ENCODE measurements around the gene LRBA.

Gene LRBA

DNA sequence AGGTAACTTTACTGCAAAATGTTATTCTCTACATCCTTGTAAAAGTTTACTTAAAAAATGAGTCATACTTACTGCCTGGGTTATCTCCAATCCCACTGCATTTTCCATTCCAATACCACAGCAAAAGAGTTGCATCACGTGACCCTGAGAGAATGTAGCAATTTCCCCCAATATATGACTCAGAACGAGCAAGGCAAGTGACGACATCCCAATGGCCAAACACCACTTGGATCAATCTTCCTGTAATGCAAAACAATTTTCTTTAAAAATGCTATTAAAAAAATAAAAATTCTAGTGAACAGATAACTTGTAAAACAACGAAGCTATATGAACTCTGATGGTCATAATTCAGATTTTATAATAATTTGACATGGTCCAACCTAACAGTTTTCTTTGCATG lies 712.5 kb downstream of the LRBA start:
- no peak for FAIRE-seq

DNA sequence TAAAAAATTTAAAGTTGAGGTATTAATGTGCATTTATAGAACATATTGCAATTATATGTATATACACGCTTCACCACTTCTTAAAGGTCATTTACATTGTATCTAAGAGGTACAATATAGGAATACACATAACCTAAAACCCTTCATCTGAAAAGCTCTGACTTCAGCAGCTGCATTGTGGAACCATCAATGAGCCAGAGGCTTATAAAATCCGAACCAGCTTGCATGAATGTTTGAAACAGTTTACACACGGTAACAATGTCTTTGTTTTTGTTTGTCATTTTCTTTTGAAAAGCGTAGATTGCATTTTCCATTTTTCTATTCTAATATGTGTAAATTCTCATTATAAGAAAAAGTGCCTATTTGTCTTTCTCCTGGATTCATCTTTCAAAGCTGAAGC lies 715.3 kb downstream of the LRBA start:
- no peak for FAIRE-seq

DNA sequence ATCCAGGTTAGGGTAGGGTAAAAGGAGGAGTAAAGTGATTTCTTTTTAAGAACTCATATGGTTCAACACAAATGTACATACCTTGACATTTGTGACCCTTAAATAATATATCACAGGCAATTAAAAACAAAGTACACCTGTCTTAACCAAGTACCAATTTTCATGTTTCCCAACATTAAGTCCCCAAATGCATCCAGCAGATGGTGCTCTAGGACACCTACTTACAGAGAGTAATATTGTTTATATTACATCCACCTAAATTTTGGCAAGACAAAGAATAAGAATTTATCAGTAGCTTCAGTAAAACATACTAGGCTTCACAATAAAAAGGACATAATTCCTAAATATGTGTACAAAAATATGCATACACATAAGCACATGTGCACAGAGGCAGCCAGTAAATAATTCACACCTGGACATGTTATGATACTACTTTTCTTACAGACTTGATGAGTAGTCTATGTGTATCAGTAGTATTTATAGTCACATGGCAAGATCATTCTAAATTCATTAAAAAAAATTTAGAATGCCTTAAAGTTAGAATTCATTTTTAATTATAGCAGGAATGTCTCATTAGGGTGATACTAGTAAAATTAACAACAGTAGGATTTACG lies 717.1 kb downstream of the LRBA start:
- peak; percentile 72 for FAIRE-seq

DNA sequence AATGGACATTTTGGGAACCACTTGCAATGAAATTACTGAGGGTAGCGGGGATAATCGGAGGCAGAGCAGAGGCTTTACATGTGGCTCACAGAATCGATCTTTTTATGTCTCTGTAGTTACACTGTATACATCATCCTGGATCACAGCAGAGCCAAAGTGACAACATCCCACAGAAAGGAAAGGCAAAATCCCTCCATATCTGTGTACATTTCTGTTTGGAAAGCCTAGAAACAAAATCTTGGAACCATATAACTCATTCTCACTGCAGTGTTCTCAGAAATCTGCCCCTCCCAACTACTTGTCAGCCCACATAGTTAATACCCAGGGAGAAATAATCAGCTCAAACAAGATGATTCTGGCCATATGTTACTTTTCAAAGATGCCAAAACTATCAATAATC lies 725.2 kb downstream of the LRBA start:
- no peak for FAIRE-seq

DNA sequence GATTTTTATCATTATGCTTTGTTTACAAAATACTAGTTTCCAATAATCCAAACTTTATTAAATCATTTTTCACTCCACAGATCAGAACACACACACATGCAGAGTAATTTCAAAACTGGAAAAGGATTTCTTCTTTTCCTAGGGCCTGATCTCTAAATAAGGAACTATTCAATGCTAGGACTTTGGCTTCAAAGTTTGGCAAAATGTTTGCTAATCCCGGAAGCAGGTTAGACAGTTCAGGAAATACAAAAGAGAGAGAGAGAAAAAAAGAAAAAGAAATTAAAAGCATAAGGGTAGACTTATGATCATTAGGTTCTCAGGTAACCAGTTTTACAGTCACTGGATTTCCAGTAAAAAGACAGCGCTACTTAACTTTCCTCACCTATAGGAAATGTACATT lies 725.9 kb downstream of the LRBA start:
- peak; percentile 8 for FAIRE-seq

DNA sequence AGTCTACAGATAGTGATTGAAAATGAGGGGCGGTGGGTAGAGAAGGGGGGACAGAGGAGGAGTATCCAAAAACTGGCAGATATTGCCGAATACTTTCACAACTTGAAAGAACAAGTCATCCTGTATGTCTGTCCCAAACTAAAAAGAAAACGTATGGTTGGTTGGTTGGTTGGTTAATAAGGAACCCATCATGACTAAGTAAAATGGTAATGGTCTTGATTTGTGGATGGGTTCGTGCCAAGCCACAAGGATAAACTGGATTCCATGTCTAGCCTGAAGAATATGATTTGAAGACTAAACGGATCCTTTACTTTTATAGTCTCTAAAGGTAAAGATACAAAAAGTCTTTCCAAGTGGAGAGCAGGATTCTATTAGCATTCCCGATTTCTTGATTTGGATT lies 728.4 kb downstream of the LRBA start:
- FAIRE-seq: no peak

DNA sequence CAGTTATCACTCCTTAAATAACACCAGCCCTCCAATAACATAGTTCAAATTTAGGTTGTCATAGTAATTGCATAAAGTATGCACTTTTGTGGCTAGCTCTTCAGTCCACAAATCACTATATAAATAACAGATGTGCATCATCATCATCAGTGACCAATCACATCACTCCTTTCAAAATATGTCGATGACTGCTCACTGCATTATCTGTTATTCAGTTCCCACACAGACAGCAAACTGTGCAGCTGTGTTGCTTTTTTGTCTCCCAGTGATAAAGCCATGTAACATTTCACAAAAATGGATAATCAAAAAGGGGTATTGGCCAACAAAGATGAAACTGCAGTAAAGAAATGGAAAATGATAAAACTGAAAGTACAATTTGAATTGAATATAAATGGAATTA lies 731.4 kb downstream of the LRBA start:
- FAIRE-seq: no peak

DNA sequence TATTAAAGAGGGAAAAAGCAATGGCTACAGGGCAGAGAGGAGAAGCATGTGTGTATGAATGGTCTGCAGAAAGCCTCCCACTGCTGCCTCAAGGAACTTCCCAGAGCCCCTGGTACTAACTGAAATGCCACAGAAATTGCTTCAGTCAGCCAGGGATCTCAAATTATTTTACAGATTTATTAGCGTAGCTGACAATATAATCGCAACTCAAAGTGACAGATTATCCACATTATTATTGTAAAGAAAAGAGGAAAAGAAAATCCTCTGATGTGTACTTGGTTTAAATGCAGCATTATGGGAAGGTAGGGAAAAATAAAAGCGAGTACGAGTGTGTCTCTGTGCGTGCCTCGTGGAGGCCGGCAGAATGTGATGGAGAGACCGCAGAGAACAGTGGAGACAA lies 734.1 kb downstream of the LRBA start:
- FAIRE-seq: no peak

DNA sequence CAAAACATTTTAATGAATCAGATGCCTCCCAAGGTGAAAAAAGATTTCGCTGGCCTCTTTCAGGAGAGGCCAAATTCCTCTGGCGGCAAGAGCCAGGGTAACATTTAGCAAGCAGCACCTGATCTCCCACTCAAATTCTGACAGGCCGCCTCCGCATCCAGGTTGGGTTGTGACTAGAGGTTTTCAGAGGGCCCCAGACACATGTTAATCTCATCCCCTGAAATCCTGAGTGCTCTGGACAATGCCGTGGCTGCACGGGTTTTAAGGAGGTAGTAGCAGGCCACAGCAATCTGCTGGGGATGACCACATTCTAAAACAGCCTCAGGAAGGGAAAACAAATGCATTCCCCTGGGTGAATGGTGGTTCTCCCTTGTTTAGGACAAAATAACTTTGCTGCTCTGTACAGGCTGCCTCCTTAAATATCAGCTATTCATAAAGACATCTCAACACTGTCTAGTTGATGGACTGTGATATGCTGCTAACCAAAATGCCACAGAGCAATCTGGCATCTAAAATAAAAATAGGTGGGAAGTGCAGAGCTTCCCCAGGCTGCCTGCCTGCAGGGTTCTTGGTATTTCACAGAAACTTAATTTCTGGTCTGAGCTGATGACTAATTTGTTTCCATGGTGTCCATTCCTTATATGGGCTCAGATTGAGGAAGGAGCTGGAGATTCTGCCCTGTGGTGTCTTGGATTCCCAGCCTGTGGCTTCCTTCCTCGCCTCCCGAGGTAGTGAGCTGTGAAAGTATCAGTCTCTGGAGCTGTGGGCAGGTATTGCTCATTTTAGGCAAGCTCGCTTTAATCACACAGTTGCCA lies 734.8 kb downstream of the LRBA start:
- no peak for FAIRE-seq

DNA sequence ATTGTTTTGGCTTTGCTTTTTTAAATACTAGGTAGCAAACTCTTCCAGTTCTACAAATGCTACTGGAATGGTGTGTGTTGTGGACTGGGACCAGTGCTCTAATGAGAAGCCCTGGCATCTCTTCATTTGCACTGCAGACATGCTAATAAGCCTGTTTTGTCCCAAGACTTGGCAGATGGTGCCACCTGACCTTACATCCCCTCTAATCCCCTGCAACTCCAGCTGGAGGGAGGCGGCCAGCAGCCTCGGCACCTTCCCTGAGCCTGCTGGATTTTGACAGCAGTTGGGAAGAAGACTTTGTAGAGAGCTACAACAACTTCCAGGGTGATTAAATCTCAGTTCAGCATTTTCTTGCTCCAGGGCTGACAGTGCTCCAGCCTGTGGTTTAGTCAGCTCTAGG lies 736.9 kb downstream of the LRBA start:
- FAIRE-seq: no peak

DNA sequence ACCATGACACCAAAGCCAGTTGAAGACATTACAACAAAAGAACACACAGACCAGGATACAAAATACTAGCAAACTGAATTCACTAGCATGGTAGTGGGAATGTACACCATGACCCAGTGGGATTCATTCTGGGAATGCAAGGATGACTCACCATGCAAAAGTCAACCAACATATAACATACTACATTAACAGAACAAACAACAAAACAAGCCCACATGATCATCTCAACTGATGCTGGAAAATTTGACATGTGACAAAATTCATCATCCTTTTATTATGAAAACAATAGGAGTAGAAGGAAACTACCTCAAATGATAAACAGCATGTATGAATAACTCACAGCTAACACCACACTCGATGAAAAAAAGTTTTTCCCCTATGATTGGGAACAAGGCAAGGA lies 746.6 kb downstream of the LRBA start:
- no peak for FAIRE-seq

DNA sequence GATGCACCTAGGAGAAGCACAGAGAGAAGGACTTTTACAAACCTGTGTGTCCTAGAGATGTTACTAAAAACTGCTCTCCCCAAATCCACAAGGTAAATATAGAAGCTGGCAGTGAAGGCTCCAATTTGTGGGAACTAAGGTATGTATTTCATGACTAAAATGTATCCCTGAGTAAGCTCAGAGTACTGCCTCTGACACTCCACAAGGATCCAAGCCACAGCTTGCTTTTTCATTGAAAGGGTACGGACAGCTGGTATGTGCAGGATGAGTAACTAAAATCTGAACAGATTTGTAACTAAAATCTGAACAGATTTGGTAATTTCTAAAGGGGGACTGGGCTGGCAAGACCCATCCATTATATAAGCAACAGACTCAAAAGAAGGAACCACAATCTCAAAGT lies 749.3 kb downstream of the LRBA start:
- FAIRE-seq: no peak

DNA sequence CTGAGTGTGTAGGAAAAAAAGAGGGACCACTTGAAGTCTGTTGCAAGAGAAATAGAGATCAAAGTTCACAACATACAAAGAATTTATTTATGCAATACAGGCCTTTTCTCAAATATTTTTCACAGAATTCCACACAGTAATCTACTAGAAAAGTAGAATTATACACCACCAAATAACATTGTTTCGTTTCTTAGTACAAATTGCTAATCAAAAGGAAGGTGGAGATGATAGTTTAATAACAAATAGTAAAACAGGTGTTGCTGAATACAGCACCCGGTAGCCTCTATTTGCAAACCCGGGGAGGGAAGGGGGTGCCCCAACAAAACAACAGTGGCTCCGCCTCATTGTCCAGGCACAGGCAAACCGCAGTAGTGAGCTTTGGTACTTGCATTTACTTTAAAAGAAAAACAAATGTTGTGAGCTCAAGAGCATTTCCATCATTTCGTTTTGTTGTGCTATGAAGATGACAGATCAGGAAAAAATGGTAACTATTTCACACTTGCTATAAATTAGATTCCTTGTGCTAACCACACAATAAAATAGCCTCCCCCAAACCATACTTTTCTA lies 750.4 kb downstream of the LRBA start:
- no peak for FAIRE-seq

DNA sequence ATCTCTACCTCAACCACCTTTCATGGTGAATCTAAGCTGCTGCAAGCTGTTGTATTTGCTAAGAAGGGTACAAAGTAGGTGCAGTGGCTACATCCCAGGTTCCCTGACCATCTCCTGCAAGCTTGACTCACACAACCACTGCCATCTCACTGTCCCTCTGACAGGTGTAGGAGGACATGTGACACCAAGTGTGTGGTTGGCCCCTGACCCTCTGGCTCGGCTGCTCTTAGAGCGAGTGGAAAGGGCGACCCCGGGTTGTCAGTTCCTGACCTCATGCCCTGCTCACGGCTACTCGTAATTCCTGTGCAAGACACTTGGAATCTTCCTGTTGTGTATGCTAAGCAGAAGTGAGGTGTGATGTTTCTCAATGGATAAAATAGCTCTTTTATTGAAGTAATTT lies 752.5 kb downstream of the LRBA start:
- FAIRE-seq: no peak

DNA sequence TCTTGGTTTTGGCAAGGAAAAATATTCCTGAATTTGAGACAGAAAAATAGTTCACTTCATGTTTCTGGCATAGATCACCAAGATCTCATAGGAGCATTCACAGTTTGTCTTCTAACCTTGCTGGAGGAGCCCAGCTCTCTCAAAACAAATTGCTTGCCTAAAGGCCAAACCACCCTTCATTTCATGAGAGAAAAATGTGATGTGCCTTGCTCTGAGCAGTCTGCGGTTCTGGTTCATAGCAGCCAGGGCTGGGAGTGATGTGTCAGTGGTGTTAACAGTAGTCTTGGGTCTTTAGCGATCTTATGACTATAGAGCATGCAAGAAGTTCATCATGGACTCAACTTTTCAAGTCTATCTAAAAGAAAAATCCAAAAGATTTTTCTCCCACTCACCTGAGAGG lies 753.5 kb downstream of the LRBA start:
- FAIRE-seq: no peak

DNA sequence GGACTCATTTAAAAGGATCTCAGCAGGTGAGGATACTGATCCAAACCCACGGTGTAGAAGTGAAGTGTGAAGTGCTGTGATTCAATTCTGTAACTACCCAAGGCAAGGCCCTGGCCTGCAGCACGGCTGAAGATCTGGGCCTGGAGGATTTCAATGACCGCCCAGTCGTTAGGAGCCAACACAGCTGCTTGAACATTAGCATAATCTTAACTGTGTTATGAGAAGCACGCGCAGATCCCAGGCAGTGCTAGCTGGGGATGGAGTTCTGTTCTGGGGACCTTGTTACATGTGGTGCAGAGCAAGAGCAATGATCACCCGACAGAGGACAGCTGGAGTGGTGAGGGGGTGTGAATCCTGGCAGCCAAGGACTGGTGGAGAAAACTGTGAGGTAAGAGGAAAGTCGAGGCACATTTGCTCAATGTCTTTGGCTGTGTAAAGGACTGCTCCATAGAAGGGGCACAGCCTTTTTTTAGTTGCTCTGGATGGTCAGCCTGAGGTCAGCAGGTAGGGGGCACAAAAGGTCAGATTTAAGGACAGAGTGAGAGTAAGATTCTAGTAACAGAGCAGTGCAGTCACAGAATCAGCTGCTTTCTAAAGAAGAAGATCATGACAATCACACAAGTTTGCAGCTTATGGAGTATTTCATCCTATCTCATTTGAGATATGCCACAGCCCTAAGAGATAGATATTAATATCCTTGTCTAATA lies 755.1 kb downstream of the LRBA start:
- no peak for FAIRE-seq

DNA sequence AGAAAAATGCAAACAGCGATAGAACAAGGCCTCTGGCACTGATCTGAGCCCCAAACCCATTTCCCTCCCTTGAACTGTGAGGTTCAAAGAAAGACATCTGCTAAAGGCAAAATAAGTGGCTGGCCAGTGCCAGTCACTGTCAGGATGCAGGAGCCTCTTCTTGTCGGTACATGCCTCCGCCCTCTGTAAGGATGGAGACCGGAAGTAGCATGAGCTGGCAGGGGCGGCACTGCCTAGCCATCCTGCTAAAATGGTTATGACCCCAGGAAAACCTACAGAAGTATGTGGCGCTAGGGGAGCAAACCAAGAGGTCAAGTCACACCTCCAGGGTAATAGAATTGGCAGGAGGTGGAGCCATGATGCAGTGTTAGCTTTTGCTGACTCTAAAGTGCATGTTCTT lies 756.5 kb downstream of the LRBA start:
- FAIRE-seq: no peak

DNA sequence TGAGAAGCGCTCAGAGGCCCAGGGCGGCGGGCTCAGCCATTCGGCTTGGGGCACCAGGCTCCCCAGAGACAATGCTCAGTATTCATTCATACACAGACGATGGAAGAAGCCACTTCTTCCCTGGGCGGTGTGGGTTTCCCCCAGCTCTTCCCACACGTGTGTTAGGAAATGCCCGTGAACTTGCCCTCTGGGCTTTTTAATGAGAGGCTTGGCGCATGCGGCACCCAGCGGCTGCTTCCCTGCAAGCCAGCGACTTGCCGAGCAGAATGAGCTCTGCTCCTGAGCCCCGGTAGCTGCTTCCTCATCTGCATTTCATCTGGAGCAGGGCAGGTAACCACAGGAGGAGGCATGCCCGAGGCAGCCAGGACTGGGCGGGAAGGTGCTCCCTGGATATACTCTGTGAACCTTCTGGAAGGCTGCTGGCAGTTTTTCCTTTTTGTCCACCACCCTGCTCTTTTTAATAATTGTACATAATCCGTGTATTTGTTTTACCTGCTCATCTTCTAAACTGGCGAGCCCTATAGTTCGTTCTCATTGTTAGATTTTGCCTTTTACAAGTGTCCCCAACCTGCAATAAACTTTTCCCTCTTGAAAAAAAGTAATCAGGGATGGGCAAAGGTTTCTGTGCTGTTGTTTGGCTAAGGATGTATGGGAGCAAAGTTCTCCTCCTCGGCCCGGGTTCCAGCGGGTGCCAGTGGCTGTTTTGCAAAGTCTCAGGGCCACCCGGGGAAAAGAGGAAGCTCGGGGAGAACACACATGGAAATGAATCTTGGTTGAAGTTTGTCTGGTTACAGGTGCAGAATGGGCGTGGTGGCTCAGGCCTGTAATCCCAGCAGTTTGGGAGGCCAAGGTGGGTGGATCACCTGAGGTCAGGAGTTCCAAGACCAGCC lies 758.0 kb downstream of the LRBA start:
- no peak for FAIRE-seq

DNA sequence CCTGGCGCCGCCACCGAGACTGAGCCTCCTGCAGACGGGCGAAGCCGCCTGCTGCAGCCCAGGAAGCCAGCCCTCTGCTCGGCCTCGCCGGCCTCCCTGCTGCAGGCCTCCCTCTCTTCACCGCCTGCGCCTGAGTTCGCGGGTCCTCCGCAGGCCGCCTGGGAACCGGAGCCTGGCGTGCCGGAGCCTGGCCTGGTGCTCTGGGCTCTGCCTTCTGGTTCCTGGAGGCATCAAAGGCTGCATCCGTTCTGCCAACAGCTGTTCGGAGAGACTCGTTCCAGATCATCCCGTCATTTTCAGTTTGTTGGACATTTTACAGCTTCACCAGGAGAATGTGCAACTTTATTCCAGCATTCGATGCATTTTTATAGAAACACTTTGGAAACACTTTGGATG lies 758.9 kb downstream of the LRBA start:
- no peak for FAIRE-seq

DNA sequence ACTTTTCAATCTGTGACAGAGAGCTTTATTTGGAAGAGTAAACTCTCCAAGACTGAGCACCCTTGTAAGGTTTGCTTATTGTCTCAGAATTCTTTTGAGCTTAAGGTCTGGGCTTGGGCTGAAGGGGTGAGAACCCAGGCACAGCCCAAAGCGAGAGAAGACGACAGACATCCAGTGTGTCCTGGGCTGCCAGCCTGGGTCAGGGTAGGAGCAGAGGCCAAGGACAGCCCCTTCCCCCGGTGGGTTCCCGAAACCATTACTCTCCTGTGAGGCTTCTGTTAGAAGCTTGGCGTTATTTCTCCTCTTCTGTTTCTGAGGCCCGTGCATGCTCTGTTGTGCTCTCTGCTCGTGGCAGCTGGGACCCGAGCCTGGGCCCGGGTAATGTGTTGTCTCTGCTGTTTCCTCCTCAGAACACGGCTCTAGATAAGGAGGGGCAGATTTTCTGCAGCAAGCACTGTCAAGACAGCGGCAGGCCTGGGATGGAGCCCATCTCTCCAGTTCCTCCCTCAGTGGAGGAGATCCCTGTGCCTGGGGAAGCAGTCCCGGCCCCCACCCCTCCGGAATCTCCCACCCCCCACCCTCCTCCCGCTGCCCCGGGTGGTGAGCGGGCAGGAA lies 759.4 kb downstream of the LRBA start:
- FAIRE-seq: no peak

DNA sequence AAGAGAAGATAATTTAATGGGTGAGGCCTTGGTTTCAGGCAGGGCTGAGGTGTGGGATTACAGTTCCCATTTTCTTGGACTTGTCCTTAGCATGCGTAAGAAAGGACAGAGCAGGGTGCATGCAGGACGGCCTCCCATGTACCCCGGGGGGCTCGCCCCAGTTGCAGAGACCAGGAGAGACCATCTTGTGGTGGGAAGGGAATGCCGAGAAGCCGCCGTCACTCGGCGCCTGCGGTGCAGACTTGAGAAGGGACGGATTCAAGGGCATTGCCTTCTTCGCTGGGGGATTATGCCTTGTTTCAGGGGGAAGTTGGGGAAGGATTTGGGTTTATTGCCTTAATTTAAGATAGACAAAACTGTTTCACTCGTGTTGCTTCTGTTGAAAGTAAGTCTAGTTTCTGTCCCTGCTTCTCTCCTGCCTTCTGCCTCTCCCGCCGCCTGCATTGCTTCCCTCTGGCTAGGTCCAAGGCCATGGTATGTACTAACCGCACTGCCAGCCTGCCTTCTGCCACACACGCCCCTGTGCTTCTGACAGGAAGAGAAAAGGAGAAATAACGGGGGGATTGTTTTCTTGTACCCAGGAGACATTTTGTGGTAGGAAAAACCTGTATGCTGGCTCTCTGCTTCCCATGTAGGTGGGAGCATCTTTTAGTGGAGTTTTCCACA lies 761.0 kb downstream of the LRBA start:
- FAIRE-seq: no peak

DNA sequence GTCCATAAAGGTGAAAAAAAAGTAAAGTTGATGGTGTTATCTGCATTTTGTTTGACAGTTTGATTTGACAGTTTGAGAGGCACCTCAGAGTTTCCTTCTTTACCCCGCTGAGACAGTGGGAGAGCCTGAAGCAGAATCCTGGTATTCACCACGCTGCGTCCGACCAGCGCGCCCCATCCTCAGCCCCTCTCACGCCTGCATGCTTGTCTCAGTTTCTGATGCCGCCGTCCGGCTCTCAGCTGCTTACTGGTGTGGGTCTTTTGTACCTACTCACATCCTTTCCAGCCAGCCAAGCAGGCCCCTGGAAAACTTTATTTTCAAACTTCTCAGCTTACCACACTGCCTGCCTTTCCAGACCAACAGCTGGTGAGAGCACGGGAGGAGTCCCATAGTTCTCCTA lies 761.7 kb downstream of the LRBA start:
- FAIRE-seq: no peak
